Suprapubic skin (tissue), 4 donors: ENCODE results near the gene ELMO1.

Experiments used
- POLR2A ChIP-seq, 2 donors: fragments of 450-650 bp; IDR thresholded peaks; one replicate each; pipeline ENCODE4 v1.6.1; 2017; ENCODE audit warnings: antibody characterized with exemption in 2 of 2, mild to moderate bottlenecking in 2 of 2, moderate library complexity in 2 of 2
- POLR2AphosphoS5 ChIP-seq, 3 donors: sonication (generic); formaldehyde crosslinking; IDR thresholded peaks; one replicate each; pipeline ENCODE4 v1.6.1; 2017; ENCODE audit warnings: antibody characterized with exemption in 3 of 3
- TF ChIP-seq, protein P1 (sequence below), 2 donors: fragments of 200-600 bp in 1 of 2; fragments of 450-650 bp in 1 of 2; sonication (generic) in 1 of 2; IDR thresholded peaks; one replicate each; pipeline ENCODE4 v1.5.1; 2016 to 2019; ENCODE audit warnings: antibody characterized with exemption in 2 of 2, mild to moderate bottlenecking in 1 of 2, moderate library complexity in 1 of 2

DNA sequence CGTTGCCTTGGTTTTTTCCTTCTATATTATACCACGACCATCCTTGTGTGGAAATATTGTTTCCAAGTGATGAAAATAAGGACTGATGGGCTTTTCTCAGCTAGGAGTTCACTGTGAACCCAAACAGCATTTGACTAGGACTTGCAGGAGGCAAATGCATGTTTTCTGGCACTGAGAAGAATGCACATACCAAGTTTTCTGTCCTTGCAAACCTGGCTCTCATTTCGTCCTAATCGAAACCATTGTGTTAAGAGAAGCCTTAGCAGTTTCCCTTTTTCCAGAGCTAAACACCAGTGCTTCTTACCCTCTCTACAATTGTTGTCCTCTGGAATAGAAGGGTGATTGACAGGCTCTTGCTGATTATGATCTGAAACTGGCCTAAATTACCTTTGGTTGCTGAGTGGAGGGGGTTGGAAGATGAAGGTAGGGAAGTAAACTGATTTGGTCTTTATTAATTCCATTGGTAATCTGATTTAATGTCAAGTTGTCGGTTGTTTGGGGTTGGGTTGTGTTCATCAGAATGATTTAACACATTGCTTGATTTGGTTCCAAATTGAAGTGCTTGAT is 33.1 kb upstream of the ELMO1 start:
- no peak for TF ChIP-seq POLR2AphosphoS5 (IDR thresholded peaks at IDR 0.05)
- TF ChIP-seq, protein P1, sequence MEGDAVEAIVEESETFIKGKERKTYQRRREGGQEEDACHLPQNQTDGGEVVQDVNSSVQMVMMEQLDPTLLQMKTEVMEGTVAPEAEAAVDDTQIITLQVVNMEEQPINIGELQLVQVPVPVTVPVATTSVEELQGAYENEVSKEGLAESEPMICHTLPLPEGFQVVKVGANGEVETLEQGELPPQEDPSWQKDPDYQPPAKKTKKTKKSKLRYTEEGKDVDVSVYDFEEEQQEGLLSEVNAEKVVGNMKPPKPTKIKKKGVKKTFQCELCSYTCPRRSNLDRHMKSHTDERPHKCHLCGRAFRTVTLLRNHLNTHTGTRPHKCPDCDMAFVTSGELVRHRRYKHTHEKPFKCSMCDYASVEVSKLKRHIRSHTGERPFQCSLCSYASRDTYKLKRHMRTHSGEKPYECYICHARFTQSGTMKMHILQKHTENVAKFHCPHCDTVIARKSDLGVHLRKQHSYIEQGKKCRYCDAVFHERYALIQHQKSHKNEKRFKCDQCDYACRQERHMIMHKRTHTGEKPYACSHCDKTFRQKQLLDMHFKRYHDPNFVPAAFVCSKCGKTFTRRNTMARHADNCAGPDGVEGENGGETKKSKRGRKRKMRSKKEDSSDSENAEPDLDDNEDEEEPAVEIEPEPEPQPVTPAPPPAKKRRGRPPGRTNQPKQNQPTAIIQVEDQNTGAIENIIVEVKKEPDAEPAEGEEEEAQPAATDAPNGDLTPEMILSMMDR (IDR thresholded peaks at IDR 0.05): no peak
- TF ChIP-seq POLR2A (IDR thresholded peaks at IDR 0.05): no peak
